Esophagus mucosa (tissue), 1 donor: Measurements from ENCODE around the gene GRSF1. TPM values are rescaled to one million over a fixed set of nuclear protein-coding genes. Genes with fewer than 3 reads are reported as not detected.
"Not testable (repeated sequence)": the region's sequence is repeated elsewhere in the genome, so short reads cannot be mapped to it uniquely, and the experiment has no call there.

Experiments used
- ATAC-seq: fragments of 200-7000 bp; cut with Tn5 transposase; one replicate; pipeline ENCODE4 v1.9.1; 2020
- total RNA-seq: library from RNA; stranded (reverse); gene quantifications from one replicate; pipeline ENCODE4 v1.2.4, GENCODE V29; 2023
- donor health status: DM: yes; HTN: yes; CAD: no.

The GRSF1 gene
- 47.2 TPM for total RNA-seq

DNA sequence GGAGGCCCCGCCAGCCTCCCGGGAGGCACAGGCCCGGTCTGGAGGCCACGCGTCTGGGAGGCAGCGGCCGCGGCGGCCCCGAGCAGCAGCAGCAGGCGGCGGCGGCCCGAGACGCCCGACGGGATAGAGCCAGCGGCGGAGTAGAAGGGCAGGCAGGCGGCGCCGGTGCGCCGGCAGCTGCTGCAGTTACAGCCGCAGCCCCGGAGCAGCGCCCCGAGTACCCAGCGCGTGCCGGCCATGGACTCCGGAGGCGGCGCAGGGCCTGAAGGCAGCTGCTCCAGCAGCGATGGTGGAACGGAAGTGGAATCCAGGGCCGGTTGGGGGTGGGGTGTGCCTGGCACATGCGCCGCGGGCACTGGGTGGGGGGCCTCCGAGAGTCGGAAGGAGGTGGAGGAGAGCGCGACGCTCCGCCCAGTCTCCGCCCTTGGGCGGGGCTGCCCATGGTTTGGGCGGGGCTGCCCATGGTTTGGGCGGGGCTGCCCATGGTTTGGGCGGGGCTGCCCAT lies at the start of gene GRSF1:
Gene GRSF1 (minus strand): TSS at position 302 of the 505 bp plus-strand sequence. CDS start 63 bp downstream, at position 239.
- peak; percentile 99 for ATAC-seq

DNA sequence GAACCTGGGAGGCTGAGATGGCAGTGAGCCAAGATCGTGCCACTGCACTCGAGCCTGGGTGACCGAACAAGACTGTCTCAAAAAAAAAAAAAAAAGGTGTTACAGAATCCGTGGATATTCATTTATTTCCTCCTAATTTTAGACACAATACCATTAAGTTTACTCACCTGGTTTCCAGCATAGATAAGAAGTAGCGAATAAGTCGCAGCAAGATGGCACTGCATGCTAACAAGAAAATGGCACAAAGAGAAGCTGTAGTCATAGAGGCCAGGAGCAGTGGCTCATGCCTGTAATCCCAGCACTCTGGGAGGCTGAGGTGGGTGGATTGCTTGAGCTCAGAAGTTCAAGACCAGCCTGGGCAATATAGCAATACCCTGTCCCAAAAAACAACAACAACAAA lies 45.5 kb upstream of the GRSF1 start:
- no peak for ATAC-seq

DNA sequence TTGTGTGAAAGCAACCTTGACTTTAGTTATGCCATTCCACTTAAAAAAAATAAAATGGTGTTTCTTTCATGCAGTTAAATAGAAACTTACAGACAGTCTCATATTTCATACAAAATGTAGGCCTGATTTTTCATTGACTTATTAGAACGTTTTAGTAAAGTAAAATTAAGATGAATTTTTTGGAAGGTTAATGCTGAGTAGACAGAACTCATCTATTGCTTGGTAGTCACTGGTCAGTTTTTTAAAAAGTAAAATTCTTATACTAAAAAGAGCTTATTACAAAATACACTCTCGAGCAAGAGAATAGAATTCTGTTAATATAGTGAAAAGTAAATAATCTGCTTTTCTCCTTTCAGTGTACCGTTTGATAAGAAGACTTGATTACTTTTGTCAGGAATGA lies 41.0 kb upstream of the GRSF1 start:
- ATAC-seq, result no peak

DNA sequence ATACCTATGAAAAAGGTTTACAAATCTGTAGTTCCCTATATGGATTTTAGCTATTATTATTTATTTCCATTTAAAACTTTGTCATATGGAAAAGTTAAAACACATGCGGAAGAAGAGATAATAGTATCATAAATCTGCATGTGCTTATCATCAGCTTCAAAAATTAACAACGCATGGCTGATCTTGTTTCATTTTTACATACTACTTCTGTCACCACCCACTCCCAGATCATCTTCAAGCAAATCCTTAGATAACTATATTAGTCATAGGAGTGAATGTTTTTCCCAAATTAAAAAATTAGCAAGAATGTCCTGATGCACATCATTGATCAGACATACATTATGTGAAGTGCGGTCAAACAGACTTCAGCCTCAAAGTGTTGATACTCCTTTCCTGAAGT lies 37.9 kb upstream of the GRSF1 start:
- ATAC-seq, result no peak

GRCh38 chr4:70874268-70875156 lies 34.8 kb upstream of the GRSF1 start:
- no peak for ATAC-seq

DNA sequence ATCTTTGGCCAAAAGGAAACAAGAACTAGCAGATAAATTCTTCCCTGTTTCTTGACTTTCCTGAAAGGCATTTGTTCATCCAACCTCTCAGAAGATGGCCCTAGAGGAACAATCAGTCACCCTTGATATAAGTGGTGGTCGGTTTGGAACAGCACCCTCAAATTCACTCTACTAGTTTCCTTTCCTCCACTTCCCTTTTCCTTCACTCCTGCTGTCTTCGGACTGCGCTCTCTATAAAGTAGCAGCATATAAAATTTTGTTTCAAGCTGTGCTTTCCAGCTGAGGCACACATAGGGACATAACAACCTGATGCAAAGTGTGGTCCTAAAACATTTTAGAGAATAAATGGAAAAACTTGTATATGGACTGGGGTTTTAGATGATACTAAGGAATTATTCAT lies 33.5 kb upstream of the GRSF1 start:
- ATAC-seq, result no peak

DNA sequence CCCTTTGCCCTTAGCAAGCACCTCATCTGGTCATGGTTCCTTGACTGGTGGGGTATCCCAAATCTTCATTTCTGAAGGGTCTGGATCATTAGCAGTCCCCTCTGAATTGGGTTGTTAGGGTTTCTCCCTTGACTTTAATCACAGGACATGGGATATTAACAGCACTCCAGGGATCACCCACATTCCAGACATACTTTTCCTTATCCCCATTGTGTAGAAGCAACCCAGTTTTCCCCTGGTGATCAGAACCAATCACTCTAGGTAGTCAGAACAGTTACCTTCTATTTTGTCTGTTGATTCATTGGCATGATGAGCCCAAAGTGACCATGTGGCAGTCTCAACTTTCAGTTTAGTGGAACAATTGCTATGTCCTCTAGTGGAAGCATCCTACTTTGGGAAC lies 29.1 kb upstream of the GRSF1 start:
- ATAC-seq, result no peak

DNA sequence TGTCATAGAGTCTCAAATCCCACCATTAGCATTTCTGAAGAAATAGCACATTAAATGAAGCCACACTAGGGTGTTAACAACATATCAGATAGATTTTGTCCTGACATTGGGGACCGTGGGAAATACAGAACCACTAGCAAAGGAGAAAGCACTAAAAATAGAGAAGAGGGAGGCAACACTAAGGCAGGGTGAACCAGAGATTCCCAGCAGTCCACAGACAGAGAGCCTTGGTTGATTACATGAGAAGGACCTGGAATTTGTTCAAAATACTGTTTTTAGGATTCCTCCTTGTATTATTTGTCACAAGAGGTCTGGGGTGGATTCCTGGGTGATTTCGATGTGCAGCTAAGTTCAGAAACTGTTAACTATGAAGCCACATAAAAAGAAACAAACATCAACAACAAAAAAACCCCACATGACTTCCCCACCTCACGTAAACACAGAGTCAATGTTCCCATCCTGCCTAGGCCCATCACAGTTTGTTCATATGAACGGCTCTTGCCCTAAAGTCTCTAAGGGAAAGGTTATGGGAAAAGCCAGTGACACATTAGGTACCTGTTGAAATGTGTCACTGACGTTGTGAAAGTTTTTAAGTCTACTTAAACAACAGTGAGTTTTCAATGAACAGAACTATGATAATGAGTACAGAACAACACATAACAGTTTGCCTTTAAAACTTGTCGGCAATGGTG lies 23.6 kb upstream of the GRSF1 start:
- ATAC-seq, result peak; percentile 28

DNA sequence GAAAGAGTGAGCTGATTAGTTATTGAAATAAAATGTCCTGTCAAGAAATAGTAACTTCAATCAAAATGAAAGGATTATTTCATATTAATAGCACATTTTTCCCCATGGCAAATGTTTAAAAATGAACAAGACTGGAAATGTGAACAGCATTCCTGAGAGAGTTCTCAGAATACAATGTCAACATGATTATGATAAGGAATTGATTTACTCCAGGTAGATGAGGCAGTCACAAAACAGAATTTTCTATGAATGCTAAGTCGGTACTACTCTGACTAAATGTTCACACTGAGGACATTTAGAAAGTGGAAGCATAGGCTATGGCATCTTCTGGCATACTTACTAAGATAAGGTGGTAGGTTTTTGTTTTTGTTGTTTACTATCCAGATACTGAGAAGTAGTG lies 19.4 kb upstream of the GRSF1 start:
- ATAC-seq, result no peak

GRCh38 chr4:70858454-70858853 lies 18.8 kb upstream of the GRSF1 start:
- ATAC-seq, result no peak

DNA sequence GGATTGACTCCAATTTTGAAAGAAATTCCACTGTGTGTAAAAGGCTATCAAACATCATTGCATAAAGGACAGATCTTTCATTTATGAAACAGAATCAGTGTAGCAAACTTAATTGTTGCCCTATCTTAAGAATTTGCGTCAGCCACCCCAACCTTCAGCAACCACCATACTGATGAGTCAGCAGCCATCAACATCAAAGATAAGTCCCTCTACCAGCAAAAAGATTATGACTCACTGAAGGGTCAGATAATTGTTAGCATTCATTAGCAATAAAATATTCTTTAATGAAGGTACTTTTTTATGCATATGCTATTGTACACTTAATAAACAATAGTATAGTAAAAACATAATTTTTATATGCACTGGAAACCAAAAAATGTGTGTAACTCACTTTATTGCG lies 15.8 kb upstream of the GRSF1 start:
- ATAC-seq, result no peak

GRCh38 chr4:70849291-70849690 lies 9.6 kb upstream of the GRSF1 start:
- ATAC-seq, result no peak

GRCh38 chr4:70844180-70844579 lies 4.5 kb upstream of the GRSF1 start:
- no peak for ATAC-seq

- ATAC-seq, result no peak
These were observed 3.2 kb upstream of the GRSF1 start for GRCh38 chr4:70842761-70843435.

DNA sequence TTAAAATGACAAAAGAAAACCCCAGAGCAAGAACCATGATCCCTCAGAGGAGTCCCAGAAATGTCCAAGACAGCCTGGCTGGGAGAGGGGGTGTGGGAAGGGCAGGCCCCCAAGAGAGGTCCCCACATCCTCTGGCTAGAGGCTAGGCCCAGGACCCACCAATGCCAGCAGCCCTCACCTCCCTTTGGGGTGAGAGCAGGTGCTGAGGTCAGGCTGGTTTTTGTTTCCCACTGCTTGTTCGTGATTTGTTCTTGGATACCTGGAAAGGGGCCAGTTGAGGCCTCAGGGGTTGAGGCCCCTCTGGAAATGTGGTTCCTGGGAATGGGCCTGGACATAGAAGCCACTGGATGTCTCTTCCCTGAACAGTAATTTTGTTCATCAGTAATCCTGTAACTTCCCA lies 2.3 kb upstream of the GRSF1 start:
- no peak for ATAC-seq

DNA sequence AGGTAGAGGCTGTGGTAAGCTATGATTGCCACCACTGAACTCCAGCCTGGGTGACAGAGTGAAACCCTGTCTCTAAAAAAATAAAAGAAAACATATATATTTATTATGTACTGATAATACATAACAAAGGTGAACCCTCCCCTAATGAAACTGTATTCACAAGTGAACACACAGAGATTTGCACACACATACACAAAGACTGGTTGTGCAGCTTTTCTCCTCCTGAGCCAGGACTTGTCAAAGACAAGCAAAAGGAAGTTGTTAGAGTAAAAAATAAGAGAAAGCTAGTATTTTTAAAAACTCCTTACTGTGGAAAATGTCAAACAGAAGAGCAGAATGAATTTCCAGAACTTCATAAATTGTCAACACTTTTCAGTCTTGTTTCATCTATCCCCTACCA lies 1.5 kb upstream of the GRSF1 start:
- no peak for ATAC-seq

GRCh38 chr4:70840631-70841030 lies 941 bp upstream of the GRSF1 start:
- not testable (repeated sequence) for ATAC-seq

DNA sequence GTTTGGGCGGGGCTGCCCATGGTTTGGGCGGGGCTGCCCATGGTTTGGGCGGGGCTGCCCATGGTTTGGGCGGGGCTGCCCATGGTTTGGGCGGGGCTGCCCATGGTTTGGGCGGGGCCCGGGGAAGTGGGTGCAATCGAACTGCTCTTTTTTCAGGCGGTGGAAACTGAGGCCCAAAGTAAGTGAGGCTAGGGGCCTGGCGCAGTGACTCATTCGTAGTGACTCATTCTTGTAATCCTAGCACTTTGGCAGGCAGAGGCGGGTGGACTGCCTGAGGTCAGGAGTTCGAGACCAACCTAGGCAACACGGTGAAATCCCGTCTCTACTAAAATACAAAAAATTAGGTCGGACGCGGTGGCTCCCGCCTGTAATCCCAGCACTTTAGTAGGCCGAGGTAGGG lies 447 bp upstream of the GRSF1 start:
- ATAC-seq, result peak; percentile 49

DNA sequence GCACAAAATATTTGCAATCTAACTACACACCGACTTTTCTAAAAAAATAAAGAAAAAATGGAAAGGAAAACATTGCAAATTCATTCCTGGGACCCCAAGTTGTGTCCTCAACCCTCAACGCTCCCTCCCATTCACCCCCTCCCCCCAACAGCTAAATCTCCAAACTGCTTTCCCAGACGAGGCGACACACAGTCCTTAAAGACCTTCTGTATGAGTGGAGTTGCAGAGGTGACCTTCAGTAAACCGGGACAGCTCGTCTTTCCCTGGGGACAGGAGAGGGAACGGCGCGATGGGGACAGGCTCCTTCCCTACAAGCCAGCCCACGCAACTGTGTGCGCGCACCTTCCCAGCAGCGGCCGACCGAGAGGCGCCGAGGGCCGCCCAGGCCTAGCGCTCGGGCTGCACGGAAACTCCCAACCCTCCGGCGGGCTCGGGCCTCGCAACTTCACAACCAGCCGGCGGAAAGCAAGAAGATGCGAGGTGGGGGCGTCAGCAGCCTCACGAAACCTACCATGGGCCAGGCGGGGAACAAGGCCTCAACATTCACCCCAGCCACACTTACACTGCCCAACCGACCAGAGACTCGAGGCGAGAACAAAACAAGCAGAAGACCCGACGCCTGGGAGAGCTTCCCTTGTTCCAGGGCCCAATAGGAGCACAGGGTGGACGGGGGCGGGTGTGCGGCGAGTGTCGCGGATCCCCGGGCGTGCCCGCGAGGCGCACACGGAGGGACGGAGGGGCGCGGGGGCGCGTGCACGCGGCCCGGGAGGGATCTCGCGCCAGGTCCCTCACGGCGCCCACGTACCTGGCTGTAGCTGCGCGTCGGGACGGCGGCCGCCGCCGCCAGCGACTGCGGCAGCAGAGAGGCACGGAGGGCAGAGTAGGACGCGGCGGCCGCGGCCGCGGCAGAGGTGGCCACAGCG lies 763 bp downstream of the GRSF1 start:
- peak; percentile 73 for ATAC-seq

- ATAC-seq, result no peak
These were observed 1.5 kb downstream of the GRSF1 start for GRCh38 chr4:70838204-70838603.

DNA sequence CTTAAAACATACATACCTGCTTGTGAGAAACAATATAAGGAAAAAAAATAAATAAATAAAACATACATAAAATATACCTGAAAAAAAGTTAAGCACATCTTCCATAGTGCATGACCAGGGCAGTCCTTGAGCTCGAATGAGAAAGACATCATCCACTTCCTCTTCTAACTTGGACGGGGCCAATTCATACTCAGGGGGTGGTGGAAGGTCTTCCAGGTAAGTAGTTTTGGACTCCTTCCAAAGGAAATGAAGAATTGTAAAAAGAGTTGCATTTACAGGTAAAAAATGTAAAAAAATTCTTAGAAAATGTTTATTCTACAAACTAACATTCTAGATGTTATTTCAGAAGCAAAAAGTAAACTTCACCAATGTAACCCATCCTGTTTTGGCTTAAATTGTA lies 3.6 kb downstream of the GRSF1 start:
- ATAC-seq, result no peak

DNA sequence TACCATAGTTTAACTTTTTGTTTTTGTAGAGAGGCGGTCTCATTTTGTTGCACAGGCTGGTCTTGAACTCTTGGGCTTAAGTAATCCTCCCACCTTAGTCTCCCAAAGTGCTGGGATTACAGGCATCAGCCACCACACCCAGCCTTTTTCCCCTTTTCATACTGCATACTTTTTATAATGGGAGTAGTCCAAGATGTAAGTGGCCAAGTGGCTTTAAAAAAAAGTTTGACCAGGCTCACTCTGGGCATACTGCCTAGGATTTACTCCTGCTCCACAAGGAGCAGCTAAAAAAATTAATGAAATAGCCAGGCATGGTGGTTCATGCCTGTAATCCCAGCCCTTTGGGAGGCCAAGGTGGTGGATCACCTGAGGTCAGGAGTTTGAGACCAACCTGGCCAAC lies 6.0 kb downstream of the GRSF1 start:
- ATAC-seq, result no peak
